ENCODE data around the gene ATRNL1.
"Not testable (repeated sequence)": the region's sequence is repeated elsewhere in the genome, so short reads cannot be mapped to it uniquely, and the experiment has no call there.

The ATRNL1 gene

GRCh38 chr10:115417585-115418265, 324.6 kb downstream of the ATRNL1 start:
- in situ Hi-C loops (cut with MboI; ENCODE audit: low sequenced_read_pairs), result no loop called here

- in situ Hi-C loops (cut with MboI; ENCODE audit: low sequenced_read_pairs), result no loop called here
Measured at GRCh38 chr10:115422624-115423023, 329.5 kb downstream of the ATRNL1 start.

DNA sequence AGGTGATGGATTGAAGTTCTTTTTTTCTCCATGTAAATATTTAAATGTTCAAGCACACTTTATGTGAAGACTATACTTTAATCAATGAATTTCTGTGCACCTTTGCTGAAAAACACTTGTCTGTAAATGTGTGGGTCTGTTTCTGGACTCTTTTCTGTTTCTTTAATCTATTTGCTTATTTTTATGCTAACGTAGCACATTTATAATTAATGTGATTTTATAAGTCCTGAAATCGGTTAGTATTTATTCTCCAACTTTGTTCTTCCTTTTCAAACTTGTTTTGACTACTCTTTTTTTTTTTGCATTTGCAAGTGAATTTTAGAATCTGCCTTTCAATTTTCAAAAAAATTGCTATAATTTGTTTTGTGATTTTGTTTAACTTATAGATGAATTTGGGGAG, 334.4 kb downstream of the ATRNL1 start:
- in situ Hi-C loops (cut with MboI; ENCODE audit: low sequenced_read_pairs), result no loop called here

GRCh38 chr10:115432188-115432819, 339.1 kb downstream of the ATRNL1 start:
- in situ Hi-C loops (cut with MboI; ENCODE audit: low sequenced_read_pairs), result no loop called here

GRCh38 chr10:115436999-115437398, 343.8 kb downstream of the ATRNL1 start:
- in situ Hi-C loops (cut with MboI; ENCODE audit: low sequenced_read_pairs), result no loop called here

DNA sequence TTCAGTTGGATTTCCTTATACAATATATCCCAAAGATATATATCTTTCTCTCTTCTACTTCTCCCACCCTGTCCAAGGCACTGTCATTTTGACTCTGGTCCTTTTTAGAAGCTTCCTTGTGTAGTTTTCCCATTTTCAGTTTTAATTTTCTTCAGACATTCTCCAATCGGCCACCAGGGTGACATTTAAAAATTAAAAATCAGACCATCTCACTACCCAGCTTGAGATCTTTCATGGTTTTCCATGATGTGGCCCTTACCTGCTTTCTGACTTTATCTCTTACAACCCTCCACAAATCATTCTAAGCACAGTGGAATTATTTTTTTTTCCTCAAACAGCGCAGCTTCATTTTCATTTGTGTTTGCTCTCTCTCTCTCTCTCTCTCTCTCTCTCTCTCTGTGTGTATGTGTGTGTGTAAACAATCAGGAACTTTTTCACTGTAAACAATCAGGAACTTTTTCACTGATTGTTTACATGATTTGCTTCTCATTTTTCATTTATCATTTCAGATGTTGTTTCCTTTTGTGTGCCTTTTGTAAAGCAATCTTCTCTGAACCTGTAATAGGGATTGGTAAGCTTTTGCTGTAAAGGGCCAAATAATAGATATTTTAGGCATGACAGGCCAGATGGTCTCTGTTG, 348.9 kb downstream of the ATRNL1 start:
- in situ Hi-C loops (cut with MboI; ENCODE audit: low sequenced_read_pairs), result no loop called here

- in situ Hi-C loops (cut with MboI; ENCODE audit: low sequenced_read_pairs), result no loop called here
Measured at GRCh38 chr10:115456812-115457211, 363.6 kb downstream of the ATRNL1 start.

DNA sequence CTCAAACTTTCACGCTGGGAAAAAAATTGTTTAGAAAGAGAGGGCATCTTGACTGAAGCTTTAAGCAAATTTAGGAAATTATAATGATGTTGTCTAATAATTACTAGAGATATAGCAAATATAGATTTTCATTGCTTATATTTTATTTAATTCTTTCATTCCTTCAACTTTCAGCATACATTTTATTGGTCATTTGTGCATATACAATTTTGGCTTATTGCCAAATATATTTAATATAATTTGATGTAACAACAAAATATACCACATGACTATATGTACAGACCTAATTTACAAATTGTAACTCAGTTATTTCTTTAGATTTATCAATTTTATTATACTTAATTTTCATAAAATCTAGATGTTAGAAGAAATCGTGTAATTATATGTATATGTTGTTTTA, 390.1 kb downstream of the ATRNL1 start:
- in situ Hi-C loops (cut with MboI; ENCODE audit: low sequenced_read_pairs), result no loop called here

DNA sequence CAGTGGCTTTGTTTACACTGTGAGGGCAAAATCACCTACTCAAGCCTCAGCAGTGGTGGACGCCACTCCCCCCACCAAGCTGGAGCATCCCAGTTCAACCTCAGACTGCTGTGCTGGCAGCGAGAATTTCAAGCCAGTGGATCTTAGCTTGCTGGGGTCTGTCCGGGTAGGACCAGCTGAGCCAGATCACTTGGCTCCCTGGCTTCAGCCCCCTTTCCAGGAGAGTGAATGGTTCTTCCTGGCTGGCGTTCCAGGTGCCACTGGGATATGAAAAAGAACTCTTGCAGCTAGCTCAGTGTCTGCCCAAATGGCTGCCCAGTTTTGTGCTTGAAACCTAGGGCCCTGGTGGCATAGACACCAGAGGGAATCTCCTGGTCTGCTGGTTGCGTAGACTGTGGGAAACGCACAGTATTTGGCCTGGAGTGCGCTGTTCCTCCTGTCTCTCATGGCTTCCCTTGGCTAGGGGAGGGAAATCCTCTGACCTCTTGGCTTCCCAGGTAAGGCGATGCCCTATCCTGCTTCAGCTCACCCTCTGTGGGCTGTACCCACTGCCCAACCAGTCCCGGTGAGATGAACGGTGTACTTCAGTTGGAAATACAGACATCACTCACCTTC, 398.5 kb downstream of the ATRNL1 start:
- in situ Hi-C loops (cut with MboI; ENCODE audit: low sequenced_read_pairs), result no loop called here

DNA sequence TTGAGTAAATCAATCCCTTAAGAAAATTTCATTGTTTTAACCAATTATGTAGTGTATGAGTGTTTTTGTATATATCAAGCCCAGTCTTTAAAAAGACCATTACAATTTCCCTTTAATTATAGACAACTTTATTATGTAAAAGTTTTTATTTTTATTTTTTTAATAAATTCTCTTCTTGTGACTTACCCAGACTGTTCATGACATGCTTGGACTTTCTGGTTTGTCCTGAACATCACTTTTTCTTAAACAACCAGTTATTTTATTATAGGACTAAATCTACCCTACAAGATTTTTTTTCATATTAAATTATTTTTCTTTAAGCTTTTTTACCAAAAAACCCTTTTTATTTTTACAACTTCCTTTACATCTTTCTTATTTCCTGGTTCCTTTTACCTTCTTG, 410.4 kb downstream of the ATRNL1 start:
- in situ Hi-C loops (cut with MboI; ENCODE audit: low sequenced_read_pairs), result no loop called here

DNA sequence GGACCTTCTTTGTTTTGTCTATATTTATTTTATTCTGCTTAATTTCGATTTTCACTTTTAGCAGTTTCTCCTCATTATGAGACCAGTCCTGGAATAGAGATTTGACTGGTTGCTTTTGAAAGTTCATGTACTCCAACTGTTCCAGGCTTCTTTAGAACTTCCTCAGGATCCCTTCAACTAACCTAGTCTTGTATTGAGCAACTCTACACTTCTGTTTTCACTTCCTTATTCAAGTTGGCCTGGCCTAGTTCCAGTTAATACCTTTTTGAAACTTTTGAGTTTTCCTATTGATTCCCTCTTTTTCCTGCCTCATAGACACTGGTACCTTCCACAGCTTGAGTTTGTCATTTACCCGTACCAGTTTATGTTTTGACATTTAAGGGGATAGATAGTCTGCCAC, 421.7 kb downstream of the ATRNL1 start:
- in situ Hi-C loops (cut with MboI; ENCODE audit: low sequenced_read_pairs), result no loop called here

- in situ Hi-C loops (cut with MboI; ENCODE audit: low sequenced_read_pairs), result no loop called here
Measured at GRCh38 chr10:115525141-115525540, 432.0 kb downstream of the ATRNL1 start.

DNA sequence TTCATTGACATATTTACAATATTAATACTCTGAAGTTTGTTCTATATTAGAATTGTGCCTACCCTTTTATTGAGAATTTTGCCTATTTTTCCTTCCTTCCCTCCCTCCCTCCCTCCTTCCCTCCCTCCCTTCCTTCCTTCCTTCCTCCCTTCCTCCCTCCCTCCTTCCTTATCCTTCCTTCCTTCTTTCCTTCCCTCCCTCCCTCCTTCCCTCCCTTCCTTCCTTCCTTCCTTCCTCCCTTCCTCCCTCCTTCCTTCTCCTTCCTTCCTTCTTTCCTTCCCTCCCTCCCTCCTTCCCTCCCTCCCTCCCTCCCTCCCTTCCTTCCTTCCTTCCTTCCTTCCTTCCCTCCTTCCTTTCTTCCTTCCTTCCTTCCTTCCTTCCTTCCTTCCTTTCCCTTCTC, 434.5 kb downstream of the ATRNL1 start:
- in situ Hi-C loops (cut with MboI; ENCODE audit: low sequenced_read_pairs), result not testable (repeated sequence)

GRCh38 chr10:115536401-115536800, 443.2 kb downstream of the ATRNL1 start:
- in situ Hi-C loops (cut with MboI; ENCODE audit: low sequenced_read_pairs), result not testable (repeated sequence)

GRCh38 chr10:115539142-115539762, 446.1 kb downstream of the ATRNL1 start:
- in situ Hi-C loops (cut with MboI; ENCODE audit: low sequenced_read_pairs), result no loop called here

DNA sequence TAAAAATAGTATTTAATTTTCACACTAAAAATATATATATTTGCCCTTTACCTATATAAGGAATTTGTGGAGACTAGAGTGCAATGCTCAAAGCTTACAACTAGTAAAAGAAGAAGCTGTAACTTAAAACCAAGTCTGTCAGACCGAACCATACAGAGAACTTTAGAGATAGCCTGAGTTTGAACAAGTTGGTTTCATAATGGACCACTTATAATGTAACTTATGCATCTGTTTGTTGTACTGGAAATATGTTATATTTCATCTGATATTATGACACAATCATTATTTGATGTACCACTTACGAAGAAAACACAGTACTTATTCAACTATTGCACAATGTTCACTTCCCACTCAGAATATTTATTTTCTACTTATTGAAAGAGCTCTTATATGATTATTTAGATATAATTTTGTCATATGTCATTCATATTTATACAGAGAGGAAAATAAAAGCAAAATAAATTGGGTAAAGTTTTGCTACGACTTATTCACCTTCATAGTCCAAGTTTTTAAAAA, 462.8 kb downstream of the ATRNL1 start:
- in situ Hi-C loops (cut with MboI; ENCODE audit: low sequenced_read_pairs), result no loop called here

DNA sequence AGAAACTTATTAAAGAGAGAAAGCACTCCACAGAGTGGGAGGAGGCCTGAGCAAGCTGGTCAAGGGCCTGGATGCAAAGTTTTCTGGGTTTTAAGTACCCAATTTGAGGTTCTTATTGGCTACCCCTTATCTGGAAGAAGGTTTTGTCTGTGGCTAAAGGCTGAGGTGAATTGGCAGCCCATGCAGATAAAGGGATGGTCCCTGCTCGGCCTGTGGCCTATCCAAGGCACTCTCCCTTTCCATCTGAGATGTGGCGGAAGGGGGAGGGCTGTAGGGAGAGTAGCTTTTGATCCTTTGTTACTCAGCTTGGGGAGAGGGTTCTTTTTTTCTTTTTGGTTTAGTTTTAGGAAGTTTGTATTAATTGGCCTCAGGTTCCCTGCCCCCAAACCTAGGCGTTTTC, 465.1 kb downstream of the ATRNL1 start:
- in situ Hi-C loops (cut with MboI; ENCODE audit: low sequenced_read_pairs), result no loop called here

GRCh38 chr10:115566867-115567266, 473.7 kb downstream of the ATRNL1 start:
- in situ Hi-C loops (cut with MboI; ENCODE audit: low sequenced_read_pairs), result no loop called here

- in situ Hi-C loops (cut with MboI; ENCODE audit: low sequenced_read_pairs), result no loop called here
Measured at GRCh38 chr10:115572740-115573455, 479.7 kb downstream of the ATRNL1 start.

- in situ Hi-C loops (cut with MboI; ENCODE audit: low sequenced_read_pairs), result no loop called here
Measured at GRCh38 chr10:115580239-115580638, 487.1 kb downstream of the ATRNL1 start.

DNA sequence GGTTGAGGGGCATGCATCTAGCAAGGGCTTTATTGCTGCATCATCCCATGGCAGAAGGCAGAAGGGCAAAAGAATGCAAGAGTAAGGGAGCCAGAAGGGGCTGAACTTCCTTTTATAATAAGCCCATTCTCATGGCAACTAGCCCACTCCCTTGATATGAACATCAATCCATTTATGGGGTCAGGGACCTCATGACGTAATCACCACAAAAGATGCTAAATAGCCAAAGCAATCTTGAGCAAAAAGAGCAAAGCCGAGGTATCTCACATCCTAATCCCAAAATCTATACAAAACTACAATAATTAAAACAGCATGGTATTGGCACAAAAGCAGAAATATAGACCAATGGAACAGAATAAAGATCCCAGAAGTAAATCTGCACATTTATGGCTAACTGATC, 499.9 kb downstream of the ATRNL1 start:
- in situ Hi-C loops (cut with MboI; ENCODE audit: low sequenced_read_pairs), result no loop called here
